Measurements from ENCODE around the gene FCHO2. TPM values are rescaled to one million over a fixed set of nuclear protein-coding genes. Genes with fewer than 3 reads are reported as not detected.

The FCHO2 gene
- total RNA-seq, 1 experiment from 2014 or later, result 5.8 TPM

GRCh38 chr5:72985719-72986118 lies 29.9 kb downstream of the FCHO2 start:
- no peak overlapping the region for H3K27ac ChIP-seq (ENCODE audit: insufficient read length, low read depth, low read length)
- no peaks in the 10 kb centered on the region for H4K20me1 ChIP-seq (ENCODE audit: control insufficient read depth, insufficient read depth, insufficient read length)
- no peak overlapping the region for H2BK120ac ChIP-seq (ENCODE audit: low read depth, low read length, poor library complexity, severe bottlenecking)
- no peak overlapping the region for H3K56ac ChIP-seq (ENCODE audit: insufficient read length, low read depth, low read length)
- H2BK5ac ChIP-seq (ENCODE audit: insufficient read length, low read length), result no peak overlapping the region
- no peak overlapping the region for H3K4me2 ChIP-seq (ENCODE audit: insufficient read depth, insufficient read length, low read length)
- TF ChIP-seq CTCF (conservative IDR thresholded peaks at IDR 0.05), result no peak
- no peak overlapping the region for H3K23ac ChIP-seq (ENCODE audit: insufficient read length, low read depth, low read length)
- no peak overlapping the region for H4K5ac ChIP-seq (ENCODE audit: insufficient read length, low read depth, low read length)
- H3K4me3 Mint-ChIP-seq, result no peak overlapping the region
- peaks cover 0 to 4% (median 3%) of the 10 kb centered on the region in 3 experiments; a peak in 3 of 7 replicates for H3K36me3 Mint-ChIP-seq (ENCODE audit: insufficient read depth in 1 of 3, low read depth in 3 of 3)
- H4K8ac ChIP-seq (replicated peaks; ENCODE audit: insufficient read length, low read depth, low read length), result no peak overlapping the region
- no peak overlapping the region for H3T11ph ChIP-seq (ENCODE audit: low read length)
- no peaks in the 10 kb centered on the region; the same call in 1 of the 2 replicates for H3K4me1 ChIP-seq (ENCODE audit: insufficient read depth, low read length)
- no peak for DNase-seq
- H3K27me3 ChIP-seq (ENCODE audit: insufficient read depth, low read length), result no peaks in the 10 kb centered on the region
- no peak overlapping the region for H4K91ac ChIP-seq (ENCODE audit: insufficient read length, low read depth, low read length)
- WGBS (ENCODE audit: extremely low coverage, insufficient read length, low lambda C conversion rate), result no CpG with 5 or more reads among the region's 1 CpG
- H3K4me1 Mint-ChIP-seq, result peaks cover 0 to 3% of the 10 kb centered on the region in 2 experiments; a peak in 1 of 4 replicates
- no peak overlapping the region for H3K4ac ChIP-seq (ENCODE audit: low read depth, low read length)
- no peaks in the 10 kb centered on the region for H3K79me1 ChIP-seq (ENCODE audit: insufficient read depth, low read depth, low read length, poor library complexity, severe bottlenecking)
- H3K14ac ChIP-seq (ENCODE audit: insufficient read depth, low read length), result no peak overlapping the region
- no peaks in the 10 kb centered on the region for H3K27me3 Mint-ChIP-seq (ENCODE audit: low read depth)
- no peak overlapping the region for H2BK20ac ChIP-seq (ENCODE audit: low read depth, low read length, poor library complexity, severe bottlenecking)
- H3K27ac Mint-ChIP-seq, result no peak overlapping the region
- no peak overlapping the region for H2BK15ac ChIP-seq (ENCODE audit: low read depth, low read length)
- no peak overlapping the region for H2AFZ ChIP-seq (ENCODE audit: low read length)
- no peaks in the 10 kb centered on the region for H3K9me3 ChIP-seq (ENCODE audit: control insufficient read depth, low read depth, low read length)
- no peak overlapping the region for H2BK12ac ChIP-seq (ENCODE audit: insufficient read length, low read depth, low read length)
- H3K9ac ChIP-seq (ENCODE audit: extremely low read depth, insufficient read length, low read length), result no peak overlapping the region
- no peak overlapping the region for H3K18ac ChIP-seq (ENCODE audit: insufficient read length, low read depth, low read length)
- no peaks in the 10 kb centered on the region for H3K9me3 Mint-ChIP-seq
- no peak overlapping the region for H2AK5ac ChIP-seq (ENCODE audit: insufficient read length, low read length)
- no peaks in the 10 kb centered on the region; the same call in 1 of the 2 replicates for H3K79me2 ChIP-seq (ENCODE audit: insufficient read depth, low read length)
- no peaks in the 10 kb centered on the region for H3K23me2 ChIP-seq (ENCODE audit: insufficient read length, low read depth, low read length, poor library complexity, severe bottlenecking)
